CD4-positive, alpha-beta memory T cell (primary cell): ENCODE measurements around the gene CAMK2A. TPM values are rescaled to one million over a fixed set of nuclear protein-coding genes. Genes with fewer than 3 reads are reported as not detected.

Source experiments
- CTCF ChIA-PET: fragments of 350-600 bp; sonication (Branson Sonifier 250); formaldehyde crosslinking; loops from one replicate; lab custom pipeline; 2021; ENCODE audit warnings: inconsistent platforms; ENCODE audit not compliant: partially characterized antibody; lab: Charles Lee
- POLR2A ChIA-PET: fragments of 350-600 bp; sonication (Branson Sonifier 250); formaldehyde crosslinking; loops from one replicate; lab custom pipeline; 2021; ENCODE audit not compliant: partially characterized antibody; lab: Charles Lee
- DNase-seq, 5 donors: peaks; one replicate each; pipeline versions ENCODE4 v3.0.0 to v3.0.0-alpha.2; 2020 to 2022; ENCODE audit warnings: mixed read lengths in 1 of 5
- H3K27ac ChIP-seq: one replicate; pipeline ENCODE4 v1.7.0; 2013; ENCODE audit warnings: low read depth, low read length
- H3K27me3 ChIP-seq: 2 replicates; pipeline ENCODE4 v1.7.0; 2013; ENCODE audit warnings: mild to moderate bottlenecking, low read length, moderate library complexity; ENCODE audit not compliant: insufficient read depth
- H3K36me3 ChIP-seq: 2 replicates; pipeline ENCODE4 v1.7.0; 2013; ENCODE audit warnings: mild to moderate bottlenecking, low read length, moderate library complexity; ENCODE audit not compliant: insufficient read depth
- H3K4me1 ChIP-seq: 2 replicates; pipeline ENCODE4 v1.7.0; 2013; ENCODE audit warnings: mild to moderate bottlenecking, low read length, moderate library complexity; ENCODE audit not compliant: insufficient read depth
- H3K4me3 ChIP-seq, 2 donors: one replicate each; pipeline ENCODE4 v1.7.0; 2013; ENCODE audit warnings: low read length in 2 of 2, mild to moderate bottlenecking in 1 of 2
- H3K9me3 ChIP-seq, 2 donors: one replicate each; pipeline ENCODE4 v1.7.0; 2013; ENCODE audit warnings: low read length in 2 of 2, control low read depth in 1 of 2; ENCODE audit not compliant: control insufficient read depth in 1 of 2
- H3K27ac Mint-ChIP-seq, 7 donors: one replicate each; pipeline ENCODE4 v1.8.0; 2020 to 2021; ENCODE audit warnings: mixed read lengths in 7 of 7, mild to moderate bottlenecking in 6 of 7, inconsistent platforms in 3 of 7, moderate library complexity in 3 of 7
- H3K27me3 Mint-ChIP-seq, 2 donors: one replicate each; pipeline ENCODE4 v1.8.0; 2020 to 2021; ENCODE audit warnings: mixed read lengths in 2 of 2
- H3K36me3 Mint-ChIP-seq, 2 donors: one replicate each; pipeline ENCODE4 v1.8.0; 2020 to 2021; ENCODE audit warnings: mixed read lengths in 2 of 2, inconsistent platforms in 1 of 2, mild to moderate bottlenecking in 1 of 2
- H3K4me1 Mint-ChIP-seq, 4 donors: one replicate each; pipeline ENCODE4 v1.8.0; 2020 to 2021; ENCODE audit warnings: mixed read lengths in 4 of 4, mild to moderate bottlenecking in 1 of 4
- H3K4me3 Mint-ChIP-seq, 8 donors: one replicate each; pipeline ENCODE4 v1.8.0; 2020 to 2021; ENCODE audit warnings: mixed read lengths in 8 of 8, mild to moderate bottlenecking in 7 of 8, moderate library complexity in 6 of 8, inconsistent platforms in 3 of 8
- H3K9me3 Mint-ChIP-seq, 8 donors: one replicate each; pipeline ENCODE4 v1.8.0; 2020 to 2021; ENCODE audit warnings: mixed read lengths in 8 of 8, mild to moderate bottlenecking in 5 of 8, inconsistent platforms in 3 of 8, moderate library complexity in 1 of 8
- intact Hi-C: fragments of 100-400 bp; cut with micrococcal nuclease; formaldehyde crosslinking; loops from one replicate; pipeline ENCODE4 v1.15.1; 2023
- polyA plus RNA-seq, 2 donors: library from polyadenylated mRNA; unstranded; fragments of 300-500 nt; fragmentation: Illumina TruSeq; gene quantifications; one replicate each; pipeline ENCODE4 v1.2.3, GENCODE V29; 2021
- total RNA-seq, 2 experiments: library from RNA; stranded (reverse); gene quantifications; one replicate each; pipeline ENCODE4 v1.2.3, GENCODE V29; 2021

The CAMK2A gene
- total and polyA plus RNA-seq, 4 experiments from 2014 or later = not detected

GRCh38 chr5:150244209-150244608 lies 45.4 kb downstream of the CAMK2A start:
- Histone ChIP-seq H3K36me3 (no peaks in the 10 kb centered on the region), H3K27ac (no peak overlapping the region), H3K4me3 (no peak overlapping the region), H3K27me3 (no peaks in the 10 kb centered on the region), H3K9me3 (no peaks in the 10 kb centered on the region), H3K4me1 (no peaks in the 10 kb centered on the region)
- Mint-ChIP-seq H3K4me1 (no peaks in the 10 kb centered on the region), H3K4me3 (no peak overlapping the region), H3K9me3 (no peaks in the 10 kb centered on the region), H3K27me3 (peaks cover 0 to 2% of the 10 kb centered on the region in 2 donors), H3K36me3 (no peaks in the 10 kb centered on the region), H3K27ac (no peak overlapping the region)
- no peak for DNase-seq
- intact Hi-C loops = no loop called here
- ChIA-PET CTCF (no interaction called here), POLR2A (no interaction called here)

GRCh38 chr5:150243590-150243989 lies 46.0 kb downstream of the CAMK2A start:
- no peaks in the 10 kb centered on the region for H3K4me1 Mint-ChIP-seq
- no peaks in the 10 kb centered on the region for H3K36me3 ChIP-seq
- H3K9me3 Mint-ChIP-seq = no peaks in the 10 kb centered on the region
- no peak for DNase-seq
- CTCF ChIA-PET = no interaction called here
- H3K27ac Mint-ChIP-seq = no peak overlapping the region
- H3K4me3 ChIP-seq = no peak overlapping the region
- no peaks in the 10 kb centered on the region for H3K36me3 Mint-ChIP-seq
- POLR2A ChIA-PET = no interaction called here
- intact Hi-C loops = no loop called here
- H3K4me3 Mint-ChIP-seq = no peak overlapping the region
- no peaks in the 10 kb centered on the region for H3K27me3 ChIP-seq
- peaks cover 0 to 2% of the 10 kb centered on the region in 2 donors for H3K27me3 Mint-ChIP-seq
- H3K4me1 ChIP-seq = no peaks in the 10 kb centered on the region
- H3K9me3 ChIP-seq = no peaks in the 10 kb centered on the region
- no peak overlapping the region for H3K27ac ChIP-seq

- no peak overlapping the region for H3K27ac ChIP-seq
- Mint-ChIP-seq H3K36me3 (no peaks in the 10 kb centered on the region), H3K27me3 (peaks cover 0 to 2% of the 10 kb centered on the region in 2 donors), H3K4me3 (no peak overlapping the region), H3K27ac (no peak overlapping the region), H3K9me3 (no peaks in the 10 kb centered on the region), H3K4me1 (no peaks in the 10 kb centered on the region)
- H3K4me1 ChIP-seq = no peaks in the 10 kb centered on the region
- no peak for DNase-seq
- ChIA-PET POLR2A (no interaction called here), CTCF (no interaction called here)
- H3K27me3 ChIP-seq = no peaks in the 10 kb centered on the region
- intact Hi-C loops = no loop called here
- no peak overlapping the region for H3K4me3 ChIP-seq
- no peaks in the 10 kb centered on the region for H3K9me3 ChIP-seq
- H3K36me3 ChIP-seq = no peaks in the 10 kb centered on the region
Observed at GRCh38 chr5:150242251-150242894, 47.2 kb downstream of the CAMK2A start.

GRCh38 chr5:150241298-150242160 lies 48.0 kb downstream of the CAMK2A start:
- CTCF ChIA-PET = no interaction called here
- POLR2A ChIA-PET = no interaction called here
- no peaks in the 10 kb centered on the region for H3K9me3 ChIP-seq
- H3K4me1 ChIP-seq = no peaks in the 10 kb centered on the region
- intact Hi-C loops = no loop called here
- no peaks in the 10 kb centered on the region for H3K36me3 Mint-ChIP-seq
- H3K9me3 Mint-ChIP-seq = no peaks in the 10 kb centered on the region
- no peak for DNase-seq
- H3K27ac Mint-ChIP-seq = no peak overlapping the region
- no peak overlapping the region for H3K4me3 ChIP-seq
- H3K27ac ChIP-seq = no peak overlapping the region
- no peaks in the 10 kb centered on the region for H3K36me3 ChIP-seq
- H3K4me1 Mint-ChIP-seq = no peaks in the 10 kb centered on the region
- H3K27me3 Mint-ChIP-seq = peaks cover 0 to 2% of the 10 kb centered on the region in 2 donors
- H3K4me3 Mint-ChIP-seq = peak overlapping the region in 1 of 8 donors; percentile 36
- H3K27me3 ChIP-seq = no peaks in the 10 kb centered on the region

GRCh38 chr5:150239794-150240122 lies 49.8 kb downstream of the CAMK2A start:
- H3K27me3 Mint-ChIP-seq = peaks cover 0 to 2% of the 10 kb centered on the region in 2 donors
- H3K36me3 Mint-ChIP-seq = no peaks in the 10 kb centered on the region
- DNase-seq = no peak
- Histone ChIP-seq H3K4me1 (no peaks in the 10 kb centered on the region), H3K4me3 (no peak overlapping the region), H3K9me3 (no peaks in the 10 kb centered on the region), H3K36me3 (no peaks in the 10 kb centered on the region), H3K27ac (no peak overlapping the region), H3K27me3 (no peaks in the 10 kb centered on the region)
- ChIA-PET CTCF (no interaction called here), POLR2A (no interaction called here)
- no peaks in the 10 kb centered on the region for H3K9me3 Mint-ChIP-seq
- no peaks in the 10 kb centered on the region for H3K4me1 Mint-ChIP-seq
- H3K4me3 Mint-ChIP-seq = no peak overlapping the region
- intact Hi-C loops = no loop called here
- no peak overlapping the region for H3K27ac Mint-ChIP-seq

GRCh38 chr5:150239099-150239793 lies 50.3 kb downstream of the CAMK2A start:
- Histone ChIP-seq H3K27me3 (no peaks in the 10 kb centered on the region), H3K4me1 (no peaks in the 10 kb centered on the region), H3K4me3 (no peak overlapping the region), H3K27ac (no peak overlapping the region), H3K9me3 (no peaks in the 10 kb centered on the region), H3K36me3 (no peaks in the 10 kb centered on the region)
- intact Hi-C loops = no loop called here
- H3K4me3 Mint-ChIP-seq = no peak overlapping the region
- H3K27me3 Mint-ChIP-seq = peaks cover 0 to 2% of the 10 kb centered on the region in 2 donors
- no peaks in the 10 kb centered on the region for H3K9me3 Mint-ChIP-seq
- ChIA-PET CTCF (no interaction called here), POLR2A (no interaction called here)
- H3K36me3 Mint-ChIP-seq = no peaks in the 10 kb centered on the region
- no peak for DNase-seq
- H3K27ac Mint-ChIP-seq = no peak overlapping the region
- no peaks in the 10 kb centered on the region for H3K4me1 Mint-ChIP-seq

GRCh38 chr5:150238646-150239045 lies 50.9 kb downstream of the CAMK2A start:
- CTCF ChIA-PET = no interaction called here
- Histone ChIP-seq H3K27me3 (no peaks in the 10 kb centered on the region), H3K27ac (no peak overlapping the region), H3K4me1 (no peaks in the 10 kb centered on the region), H3K36me3 (no peaks in the 10 kb centered on the region), H3K9me3 (no peaks in the 10 kb centered on the region), H3K4me3 (no peak overlapping the region)
- no peak overlapping the region for H3K4me3 Mint-ChIP-seq
- no peaks in the 10 kb centered on the region for H3K9me3 Mint-ChIP-seq
- H3K27ac Mint-ChIP-seq = no peak overlapping the region
- POLR2A ChIA-PET = no interaction called here
- no peaks in the 10 kb centered on the region for H3K36me3 Mint-ChIP-seq
- intact Hi-C loops = no loop called here
- H3K4me1 Mint-ChIP-seq = no peaks in the 10 kb centered on the region
- H3K27me3 Mint-ChIP-seq = peaks cover 0 to 2% of the 10 kb centered on the region in 2 donors
- no peak for DNase-seq
